ENCODE results near the gene TMEM185B. TPM values are rescaled to one million over a fixed set of nuclear protein-coding genes. Genes with fewer than 3 reads are reported as not detected.

TMEM185B gene
- total RNA-seq, 1 donor from 2014 or later, result 22.4 TPM

DNA sequence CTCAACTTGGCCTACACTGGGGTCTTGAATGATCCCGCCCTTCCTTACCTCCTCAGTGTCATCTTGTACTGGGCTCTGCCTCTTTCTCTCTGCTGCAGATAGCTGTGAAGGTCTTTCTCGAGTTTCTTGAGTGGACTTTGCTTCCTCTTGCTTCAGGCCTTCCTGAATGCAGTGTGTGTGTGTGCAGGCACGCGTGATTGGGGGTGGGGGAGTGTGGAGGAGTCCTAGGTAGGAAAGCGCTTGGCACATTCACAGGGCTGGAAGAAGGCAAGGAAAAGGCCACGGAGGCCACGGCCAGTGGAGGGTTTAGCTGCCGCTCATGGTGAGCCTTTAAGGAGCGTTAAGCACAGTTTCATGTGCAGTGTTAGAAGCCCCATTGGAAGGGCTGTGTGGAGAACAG lies 35.0 kb upstream of the TMEM185B start:
- H3K36me3 Mint-ChIP-seq (ENCODE audit: low read depth), result peaks cover 9% of the 10 kb centered on the region
- peaks cover 2% of the 10 kb centered on the region for H3K27me3 Mint-ChIP-seq (ENCODE audit: low read depth)
- H3K27ac Mint-ChIP-seq (ENCODE audit: unreplicated experiment), result peak overlapping the region; percentile 74
- H3K9me3 Mint-ChIP-seq, result peaks cover 2% of the 10 kb centered on the region
- no peak for DNase-seq (ENCODE audit: low read depth, low spot score)
- no peak for TF ChIP-seq CTCF (conservative IDR thresholded peaks at IDR 0.05)
- H3K4me3 Mint-ChIP-seq, result no peak overlapping the region
- peaks cover 44% of the 10 kb centered on the region for H3K4me1 Mint-ChIP-seq

DNA sequence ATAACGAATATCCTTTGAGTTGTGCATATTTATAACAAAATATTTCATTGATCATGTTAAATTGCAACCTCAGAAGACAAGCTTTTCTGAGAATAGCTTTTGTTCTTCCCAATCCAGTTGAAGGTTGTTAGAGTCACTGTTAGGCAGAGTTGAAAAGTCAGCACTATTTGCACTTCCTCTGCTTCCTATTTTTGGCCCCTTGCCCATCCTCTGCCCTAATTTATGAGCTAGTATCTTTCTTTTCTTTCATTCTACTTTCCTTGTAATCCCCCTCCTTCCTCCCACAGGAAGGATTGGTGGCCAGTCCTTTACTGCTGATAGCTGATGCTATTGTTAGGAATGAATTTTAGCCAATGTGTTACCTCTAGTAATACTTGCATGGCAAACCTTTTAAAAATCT lies 34.3 kb upstream of the TMEM185B start:
- H3K4me1 Mint-ChIP-seq, result peaks cover 44% of the 10 kb centered on the region
- no peak for TF ChIP-seq CTCF (conservative IDR thresholded peaks at IDR 0.05)
- H3K9me3 Mint-ChIP-seq, result peaks cover 2% of the 10 kb centered on the region
- peaks cover 2% of the 10 kb centered on the region for H3K27me3 Mint-ChIP-seq (ENCODE audit: low read depth)
- no peak overlapping the region for H3K27ac Mint-ChIP-seq (ENCODE audit: unreplicated experiment)
- peaks cover 9% of the 10 kb centered on the region for H3K36me3 Mint-ChIP-seq (ENCODE audit: low read depth)
- DNase-seq (ENCODE audit: low read depth, low spot score), result no peak
- no peak overlapping the region for H3K4me3 Mint-ChIP-seq

- peak overlapping the region; percentile 47 for H3K4me3 Mint-ChIP-seq
- H3K4me1 Mint-ChIP-seq, result peaks cover 53% of the 10 kb centered on the region
- H3K27ac Mint-ChIP-seq (ENCODE audit: unreplicated experiment), result no peak overlapping the region
- DNase-seq (ENCODE audit: low read depth, low spot score), result no peak
- no peak for TF ChIP-seq CTCF (conservative IDR thresholded peaks at IDR 0.05)
- H3K27me3 Mint-ChIP-seq (ENCODE audit: low read depth), result peaks cover 9% of the 10 kb centered on the region
- peaks cover 2% of the 10 kb centered on the region for H3K9me3 Mint-ChIP-seq
- H3K36me3 Mint-ChIP-seq (ENCODE audit: low read depth), result peaks cover 9% of the 10 kb centered on the region
Measured at GRCh38 chr2:120256651-120257000, 33.4 kb upstream of the TMEM185B start.

DNA sequence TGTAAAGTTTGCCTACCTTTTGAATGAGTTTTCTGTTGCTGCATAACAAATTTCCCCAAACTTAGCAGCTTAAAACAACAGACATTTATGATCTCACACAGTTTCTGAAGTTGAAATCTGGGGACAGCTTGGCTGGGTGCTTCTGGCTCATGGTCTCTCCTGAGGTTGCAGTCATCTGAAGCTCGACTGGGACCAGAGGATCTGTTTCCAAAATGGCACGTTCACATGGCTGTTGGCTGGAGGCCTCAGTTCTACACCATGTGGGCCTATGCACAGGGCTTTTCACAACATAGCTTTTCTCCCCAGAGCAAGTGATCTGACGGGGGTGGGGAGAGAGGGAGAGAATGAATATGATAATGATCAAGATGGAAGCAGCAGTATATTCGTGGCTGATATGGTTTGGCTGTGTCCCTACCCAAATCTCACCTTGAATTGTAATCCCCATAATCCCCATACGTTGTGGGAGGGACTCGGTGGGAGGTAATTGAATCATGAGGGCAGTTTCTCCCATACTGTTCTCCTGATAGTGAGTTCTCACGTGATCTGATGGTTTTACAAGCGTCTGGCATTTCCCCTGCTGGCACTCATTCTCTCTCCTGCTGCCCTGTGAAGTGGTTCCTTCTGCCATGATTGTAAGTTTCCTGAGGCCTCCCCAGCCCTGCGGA lies 32.9 kb upstream of the TMEM185B start:
- peaks cover 2% of the 10 kb centered on the region for H3K9me3 Mint-ChIP-seq
- peaks cover 54% of the 10 kb centered on the region for H3K4me1 Mint-ChIP-seq
- DNase-seq (ENCODE audit: low read depth, low spot score), result no peak
- peaks cover 9% of the 10 kb centered on the region for H3K36me3 Mint-ChIP-seq (ENCODE audit: low read depth)
- TF ChIP-seq CTCF (conservative IDR thresholded peaks at IDR 0.05), result no peak
- no peak overlapping the region for H3K27ac Mint-ChIP-seq (ENCODE audit: unreplicated experiment)
- peak overlapping the region; percentile 47 for H3K4me3 Mint-ChIP-seq
- peaks cover 11% of the 10 kb centered on the region for H3K27me3 Mint-ChIP-seq (ENCODE audit: low read depth)

GRCh38 chr2:120255071-120255470 lies 31.9 kb upstream of the TMEM185B start:
- Mint-ChIP-seq H3K27me3 (ENCODE audit: low read depth) (peaks cover 17% of the 10 kb centered on the region), H3K4me1 (peaks cover 54% of the 10 kb centered on the region), H3K27ac (ENCODE audit: unreplicated experiment) (no peak overlapping the region), H3K9me3 (no peaks in the 10 kb centered on the region), H3K36me3 (ENCODE audit: low read depth) (peaks cover 9% of the 10 kb centered on the region), H3K4me3 (peak overlapping the region; percentile 76)
- DNase-seq (ENCODE audit: low read depth, low spot score), result no peak
- TF ChIP-seq CTCF (conservative IDR thresholded peaks at IDR 0.05), result no peak

Measured in neural crest cell (in vitro differentiated cells).